HepG2 (cell line): Measurements from ENCODE around the gene POLRMT. TPM values are rescaled to one million over a fixed set of nuclear protein-coding genes. Genes with fewer than 3 reads are reported as not detected.

Experiments used
- BRD4 ChIP-seq: sonication (generic); formaldehyde crosslinking; IDR thresholded peaks from 2 replicates; pipeline ENCODE4 v1.4.0; 2020; ENCODE audit warnings: missing genetic modification reagents
- CHD4 ChIP-seq: fragments of 200-600 bp; sonication (generic); IDR thresholded peaks from 2 replicates; pipeline ENCODE4 v1.7.0; 2017; ENCODE audit warnings: mild to moderate bottlenecking, low read length, borderline replicate concordance
- CREB1 ChIP-seq, 2 experiments: fragments of 450-650 bp in 1 of 2; IDR thresholded peaks; 2 replicates each; pipeline ENCODE4 v1.6.1; 2016 to 2017; ENCODE audit warnings: control low read depth in 1 of 2, mild to moderate bottlenecking in 1 of 2, missing compliant biosample characterization in 1 of 2, missing genetic modification characterization in 1 of 2
- DNMT3B ChIP-seq: conservative IDR thresholded peaks from 2 replicates; pipeline ENCODE4 v1.6.1; 2016; ENCODE audit warnings: missing biosample characterization, control low read depth
- ESRRA ChIP-seq: sonication (generic); formaldehyde crosslinking; IDR thresholded peaks from 2 replicates; pipeline ENCODE4 v1.5.1; 2020; ENCODE audit warnings: mild to moderate bottlenecking, low read depth, missing genetic modification reagents
- ETV6 ChIP-seq: sonication (generic); formaldehyde crosslinking; conservative IDR thresholded peaks from 2 replicates; pipeline ENCODE4 v1.4.0; 2020; ENCODE audit warnings: missing genetic modification reagents
- GABPA ChIP-seq, 2 experiments: IDR thresholded peaks; 2 replicates each; pipeline ENCODE4 v1.6.1; 2011 to 2016; ENCODE audit warnings: low read depth in 2 of 2, low read length in 1 of 2, missing biosample characterization in 1 of 2, missing genetic modification characterization in 1 of 2
- IRF9 ChIP-seq: sonication (generic); formaldehyde crosslinking; IDR thresholded peaks from 2 replicates; pipeline ENCODE4 v1.8.0; 2022; ENCODE audit warnings: missing genetic modification reagents, mild to moderate bottlenecking, borderline replicate concordance
- KAT7 ChIP-seq: IDR thresholded peaks from 2 replicates; pipeline ENCODE4 v1.6.1; 2018; ENCODE audit warnings: borderline replicate concordance, missing compliant biosample characterization
- KDM5A ChIP-seq: fragments of 200-600 bp; sonication (generic); IDR thresholded peaks from 2 replicates; pipeline ENCODE4 v1.7.0; 2018; ENCODE audit warnings: antibody characterized with exemption, mild to moderate bottlenecking, low read length, borderline replicate concordance
- MTERF4 ChIP-seq: sonication (generic); formaldehyde crosslinking; IDR thresholded peaks from 2 replicates; pipeline ENCODE4 v1.8.0; 2023; ENCODE audit warnings: mild to moderate bottlenecking, missing genetic modification reagents
- ONECUT2 ChIP-seq: sonication (generic); formaldehyde crosslinking; IDR thresholded peaks from 2 replicates; pipeline ENCODE4 v1.4.0; 2020; ENCODE audit warnings: missing genetic modification reagents
- RAD21 ChIP-seq: fragments of 450-650 bp; formaldehyde crosslinking; IDR thresholded peaks from 2 replicates; pipeline ENCODE4 v1.5.0; 2020; ENCODE audit warnings: mild to moderate bottlenecking
- SKIL ChIP-seq: sonication (generic); formaldehyde crosslinking; IDR thresholded peaks from 2 replicates; pipeline ENCODE4 v1.8.0; 2022; ENCODE audit warnings: missing genetic modification reagents, mild to moderate bottlenecking, moderate library complexity, borderline replicate concordance
- SMAD9 ChIP-seq: sonication (generic); formaldehyde crosslinking; IDR thresholded peaks from 2 replicates; pipeline ENCODE4 v1.5.1; 2020; ENCODE audit warnings: mild to moderate bottlenecking, missing genetic modification reagents
- TOPORS ChIP-seq: sonication (generic); formaldehyde crosslinking; IDR thresholded peaks from 2 replicates; pipeline ENCODE4 v1.8.0; 2023; ENCODE audit warnings: mild to moderate bottlenecking, missing genetic modification reagents
- TRIM24 ChIP-seq: sonication (generic); formaldehyde crosslinking; IDR thresholded peaks from 2 replicates; pipeline ENCODE4 v1.8.0; 2022; ENCODE audit warnings: mild to moderate bottlenecking, missing genetic modification reagents
- ZFP36L1 ChIP-seq: sonication (generic); formaldehyde crosslinking; IDR thresholded peaks from 2 replicates; pipeline ENCODE4 v1.8.0; 2022; ENCODE audit warnings: mild to moderate bottlenecking, missing genetic modification reagents, moderate library complexity
- ZNF75D ChIP-seq: sonication (generic); formaldehyde crosslinking; IDR thresholded peaks from 2 replicates; pipeline ENCODE4 v1.8.1; 2023; ENCODE audit warnings: missing genetic modification reagents, mild to moderate bottlenecking, borderline replicate concordance
- ZNF772 ChIP-seq: sonication (generic); formaldehyde crosslinking; IDR thresholded peaks from 2 replicates; pipeline ENCODE4 v1.5.0; 2020; ENCODE audit warnings: mild to moderate bottlenecking, missing genetic modification reagents
- ZNF777 ChIP-seq: sonication (generic); formaldehyde crosslinking; IDR thresholded peaks from 2 replicates; pipeline ENCODE4 v1.4.0; 2020; ENCODE audit warnings: missing genetic modification reagents
- ZNF782 ChIP-seq: sonication (generic); formaldehyde crosslinking; IDR thresholded peaks from 2 replicates; pipeline ENCODE4 v1.4.0; 2020; ENCODE audit warnings: missing genetic modification reagents, mild to moderate bottlenecking, borderline replicate concordance
- polyA plus RNA-seq, 8 experiments: library from polyadenylated mRNA; depleted of rRNA in 3 of 8; stranded (reverse) in 7 of 8; unstranded in 1 of 8; fragments of >200 nt; fragmentation: Illumina TruSeq in 4 of 8; extraction: Trizol in 4 of 8; gene quantifications; 2 replicates each; pipeline versions ENCODE4 v1.2.1 to v1.2.3, GENCODE V29; 2011 to 2016; ENCODE audit warnings: low read depth in 4 of 8, missing spikeins in 1 of 8, mixed read lengths in 1 of 8; ENCODE audit not compliant: insufficient read depth in 1 of 8
- total RNA-seq, 5 experiments: library from RNA; depleted of rRNA; stranded (reverse); fragments of >200 nt; fragmentation: Illumina TruSeq; extraction: Trizol; gene quantifications; 2 replicates each; pipeline ENCODE4 v1.2.3, GENCODE V29; 2016; ENCODE audit warnings: low read depth in 1 of 5
- TF ChIP-seq, protein P1 (sequence below): fragments of 450-650 bp; IDR thresholded peaks from 2 replicates; pipeline ENCODE4 v1.6.1; 2017; ENCODE audit warnings: mild to moderate bottlenecking

The POLRMT gene
- total and polyA plus RNA-seq, 2 of the 13 experiments (the other 11 are each of a cell fraction or from before 2014, with no cell fraction given): 78.0 to 101 TPM

DNA sequence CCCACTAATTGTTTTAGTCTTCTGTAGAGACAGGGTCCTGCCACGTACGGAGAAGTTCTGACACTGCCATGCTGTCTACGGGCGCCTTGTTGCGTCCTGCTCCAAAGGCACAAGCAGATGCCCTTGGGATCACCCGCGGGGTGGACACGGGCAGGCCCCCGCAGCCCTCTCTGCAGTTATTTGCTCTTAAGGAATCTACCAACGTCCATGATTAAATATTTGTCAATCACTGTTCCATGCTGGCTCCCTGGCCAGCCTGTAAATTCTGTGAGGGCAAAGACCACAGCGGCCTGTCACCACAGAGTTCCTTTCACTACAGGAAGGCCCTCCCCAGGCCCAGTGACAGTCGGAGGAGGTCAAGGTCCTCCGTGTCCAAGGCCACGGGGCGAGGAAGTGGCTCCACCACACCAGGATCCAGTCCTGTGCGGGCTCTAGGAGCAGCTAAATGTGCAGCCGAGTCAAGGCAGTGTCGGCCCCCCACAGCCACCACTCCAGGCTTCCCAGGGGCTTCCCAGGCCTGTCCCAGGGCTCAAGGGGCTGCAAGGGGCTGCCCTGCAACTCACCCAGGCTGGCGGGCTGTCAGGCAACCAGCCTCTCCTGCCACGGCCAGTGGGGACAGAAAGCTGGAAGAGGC is 27.6 kb upstream of the POLRMT start (continued):
- TF ChIP-seq DNMT3B (CRISPR knock-in tag) (no peak), ESRRA (CRISPR knock-in tag) (peak; percentile 92), SMAD9 (CRISPR knock-in tag) (no peak), ZNF772 (CRISPR knock-in tag) (0 out of 2 replicates have a peak, but pooled peaks have one; percentile 61), ETV6 (CRISPR knock-in tag) (peak; percentile 58), GABPA (IDR thresholded peaks at IDR 0.05; ENCODE audit: low read depth, low read length) (peak; percentile 49), GABPA (CRISPR knock-in tag; IDR thresholded peaks at IDR 0.05; ENCODE audit: low read depth) (peak; percentile 84), CHD4 (no peak), RAD21 (CRISPR knock-in tag) (peak; percentile 52), ONECUT2 (0 out of 2 replicates have a peak, but pooled peaks have one; percentile 12), BRD4 (CRISPR knock-in tag) (no peak; the same call in 1 of the 2 replicates), MTERF4 (CRISPR knock-in tag) (0 out of 2 replicates have a peak, but pooled peaks have one; percentile 38), SKIL (CRISPR knock-in tag) (peak; percentile 87), ZNF782 (no peak), TRIM24 (no peak), TOPORS (CRISPR knock-in tag) (peak; percentile 70; the same call in 1 of the 2 replicates), ZFP36L1 (CRISPR knock-in tag) (peak; percentile 67; the same call in 1 of the 2 replicates), ZNF75D (CRISPR knock-in tag) (no peak), KDM5A (no peak; the same call in 1 of the 2 replicates), IRF9 (CRISPR knock-in tag) (no peak), CREB1 (IDR thresholded peaks at IDR 0.05) (0 out of 2 replicates have a peak, but pooled peaks have one; percentile 27), CREB1 (CRISPR knock-in tag; IDR thresholded peaks at IDR 0.05) (no peak), ZNF777 (CRISPR knock-in tag) (0 out of 2 replicates have a peak, but pooled peaks have one; percentile 35), KAT7 (CRISPR knock-in tag) (no peak; the same call in 1 of the 2 replicates)
- TF ChIP-seq, protein P1, sequence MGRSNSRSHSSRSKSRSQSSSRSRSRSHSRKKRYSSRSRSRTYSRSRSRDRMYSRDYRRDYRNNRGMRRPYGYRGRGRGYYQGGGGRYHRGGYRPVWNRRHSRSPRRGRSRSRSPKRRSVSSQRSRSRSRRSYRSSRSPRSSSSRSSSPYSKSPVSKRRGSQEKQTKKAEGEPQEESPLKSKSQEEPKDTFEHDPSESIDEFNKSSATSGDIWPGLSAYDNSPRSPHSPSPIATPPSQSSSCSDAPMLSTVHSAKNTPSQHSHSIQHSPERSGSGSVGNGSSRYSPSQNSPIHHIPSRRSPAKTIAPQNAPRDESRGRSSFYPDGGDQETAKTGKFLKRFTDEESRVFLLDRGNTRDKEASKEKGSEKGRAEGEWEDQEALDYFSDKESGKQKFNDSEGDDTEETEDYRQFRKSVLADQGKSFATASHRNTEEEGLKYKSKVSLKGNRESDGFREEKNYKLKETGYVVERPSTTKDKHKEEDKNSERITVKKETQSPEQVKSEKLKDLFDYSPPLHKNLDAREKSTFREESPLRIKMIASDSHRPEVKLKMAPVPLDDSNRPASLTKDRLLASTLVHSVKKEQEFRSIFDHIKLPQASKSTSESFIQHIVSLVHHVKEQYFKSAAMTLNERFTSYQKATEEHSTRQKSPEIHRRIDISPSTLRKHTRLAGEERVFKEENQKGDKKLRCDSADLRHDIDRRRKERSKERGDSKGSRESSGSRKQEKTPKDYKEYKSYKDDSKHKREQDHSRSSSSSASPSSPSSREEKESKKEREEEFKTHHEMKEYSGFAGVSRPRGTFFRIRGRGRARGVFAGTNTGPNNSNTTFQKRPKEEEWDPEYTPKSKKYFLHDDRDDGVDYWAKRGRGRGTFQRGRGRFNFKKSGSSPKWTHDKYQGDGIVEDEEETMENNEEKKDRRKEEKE: no peak
